HG03565 (cell line): ENCODE results near the gene BRAT1.

Experiments
- ATAC-seq: cut with Tn5 transposase; IDR thresholded peaks from one replicate; pipeline ENCODE4 v1.9.1; 2021; ENCODE audit warnings: mild to moderate bottlenecking, moderate library complexity; ENCODE audit not compliant: unreplicated experiment

BRAT1 gene

DNA sequence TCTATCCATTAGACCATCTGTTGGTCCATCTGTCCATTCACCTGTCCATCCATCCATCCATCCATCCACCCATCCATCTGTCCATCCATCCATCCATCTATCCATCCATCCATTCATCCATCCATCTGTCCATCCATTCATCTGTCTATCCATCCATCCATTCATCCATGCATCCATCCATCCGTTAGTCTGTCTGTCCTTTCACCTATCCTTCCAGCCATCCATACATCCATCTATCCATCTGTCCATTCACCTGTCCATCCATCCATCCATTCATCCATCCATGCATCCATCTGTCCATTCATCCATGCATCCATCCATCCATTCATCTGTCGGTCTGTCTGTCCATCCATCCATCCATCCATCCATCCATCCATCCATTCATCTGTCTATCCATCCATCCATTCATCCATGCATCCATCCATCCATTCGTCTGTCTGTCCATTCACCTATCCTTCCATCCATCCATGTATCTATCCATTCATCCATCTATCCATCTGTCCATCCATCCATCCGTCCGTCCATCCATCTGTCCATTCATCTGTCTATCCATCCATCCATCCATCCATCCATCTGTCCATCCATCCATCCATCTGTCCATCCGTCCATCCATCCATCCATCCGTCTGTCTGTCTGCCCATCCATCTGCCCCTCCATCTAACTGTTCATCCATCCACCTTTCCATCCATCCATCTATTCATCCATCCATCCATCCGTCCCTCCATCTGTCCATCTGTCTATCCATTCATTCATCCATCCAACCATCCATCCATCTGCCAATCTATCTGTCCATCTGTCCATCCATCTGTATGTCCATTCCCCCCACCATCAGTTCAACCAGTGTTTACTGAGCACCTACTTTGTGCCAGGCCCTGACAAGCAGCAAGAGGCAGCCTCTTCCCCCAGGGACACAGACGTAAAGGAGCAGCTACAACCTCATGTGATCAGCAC, 40.6 kb downstream of the BRAT1 start:
- ATAC-seq, result no peak

- ATAC-seq, result no peak
Observed at GRCh38 chr7:2513702-2514101, 41.6 kb downstream of the BRAT1 start.

- ATAC-seq, result no peak
Observed at GRCh38 chr7:2512713-2513112, 42.6 kb downstream of the BRAT1 start.

- no peak for ATAC-seq
Observed at GRCh38 chr7:2512179-2512661, 43.1 kb downstream of the BRAT1 start.

DNA sequence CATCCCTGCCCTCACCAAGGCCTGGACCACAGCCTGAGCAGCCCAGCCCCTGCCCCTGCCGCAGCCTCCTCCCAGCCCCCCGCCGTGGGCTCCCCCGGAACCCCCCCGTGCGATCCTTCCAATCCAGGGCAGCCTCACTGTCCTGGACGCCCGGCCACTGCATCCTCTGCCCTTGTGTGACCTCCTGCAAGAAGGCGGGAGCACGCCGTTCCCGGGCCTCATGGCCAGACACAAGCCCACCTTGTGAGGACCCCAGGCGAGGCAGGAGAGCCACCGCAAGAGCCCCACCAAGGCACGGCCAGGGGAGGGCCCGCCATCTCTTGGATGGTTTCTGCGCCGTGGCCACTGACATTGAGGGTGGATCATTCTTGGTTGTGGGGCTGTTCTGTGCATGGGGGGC, 43.6 kb downstream of the BRAT1 start:
- no peak for ATAC-seq

DNA sequence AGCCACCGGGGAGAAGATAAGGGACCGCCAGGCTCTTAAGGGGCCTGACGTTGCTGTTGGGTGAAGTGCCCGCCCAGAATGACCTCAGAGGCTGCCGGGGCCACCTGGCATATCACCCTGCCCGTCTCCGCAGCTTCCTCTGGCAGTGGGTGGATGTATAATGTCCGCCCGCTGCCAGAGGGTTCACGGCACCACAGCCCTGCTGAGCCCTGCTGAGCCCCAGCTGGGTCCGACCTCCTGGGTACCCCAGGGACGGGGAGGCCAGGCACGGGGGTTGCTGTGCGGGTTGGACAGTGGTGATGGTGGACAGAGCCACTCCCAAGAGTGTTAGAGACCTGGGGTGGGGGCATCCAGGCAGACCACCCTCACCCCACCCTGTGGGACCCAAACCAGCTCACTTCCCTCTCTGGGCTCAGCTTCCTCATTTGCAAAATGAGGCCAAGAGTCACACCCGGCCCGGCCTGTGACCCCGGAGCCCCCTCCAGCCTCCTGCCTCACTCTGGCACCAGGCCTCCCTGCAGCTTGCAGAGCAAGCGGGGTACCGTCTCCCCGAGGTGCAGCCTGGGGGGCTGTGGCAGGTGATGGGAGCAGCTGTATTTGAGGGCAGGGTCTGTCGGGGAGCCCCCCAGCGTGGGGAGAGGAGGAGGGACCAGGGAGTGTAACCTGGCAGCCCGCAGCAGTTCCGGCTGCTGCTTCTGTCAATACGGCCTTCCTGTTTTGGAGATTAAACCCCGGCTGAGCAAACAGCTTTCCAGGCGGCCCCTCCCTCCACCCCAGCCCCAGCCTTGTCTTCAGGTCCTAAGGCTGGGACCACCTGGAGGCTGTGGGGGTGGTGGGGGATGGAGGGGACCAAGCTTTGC, 44.2 kb downstream of the BRAT1 start:
- ATAC-seq, result no peak

GRCh38 chr7:2510130-2510776, 45.1 kb downstream of the BRAT1 start:
- no peak for ATAC-seq

- ATAC-seq, result no peak
Observed at GRCh38 chr7:2509298-2509906, 45.9 kb downstream of the BRAT1 start.

- no peak for ATAC-seq
Observed at GRCh38 chr7:2508327-2509215, 46.8 kb downstream of the BRAT1 start.

GRCh38 chr7:2507917-2508306, 47.4 kb downstream of the BRAT1 start:
- ATAC-seq, result no peak

DNA sequence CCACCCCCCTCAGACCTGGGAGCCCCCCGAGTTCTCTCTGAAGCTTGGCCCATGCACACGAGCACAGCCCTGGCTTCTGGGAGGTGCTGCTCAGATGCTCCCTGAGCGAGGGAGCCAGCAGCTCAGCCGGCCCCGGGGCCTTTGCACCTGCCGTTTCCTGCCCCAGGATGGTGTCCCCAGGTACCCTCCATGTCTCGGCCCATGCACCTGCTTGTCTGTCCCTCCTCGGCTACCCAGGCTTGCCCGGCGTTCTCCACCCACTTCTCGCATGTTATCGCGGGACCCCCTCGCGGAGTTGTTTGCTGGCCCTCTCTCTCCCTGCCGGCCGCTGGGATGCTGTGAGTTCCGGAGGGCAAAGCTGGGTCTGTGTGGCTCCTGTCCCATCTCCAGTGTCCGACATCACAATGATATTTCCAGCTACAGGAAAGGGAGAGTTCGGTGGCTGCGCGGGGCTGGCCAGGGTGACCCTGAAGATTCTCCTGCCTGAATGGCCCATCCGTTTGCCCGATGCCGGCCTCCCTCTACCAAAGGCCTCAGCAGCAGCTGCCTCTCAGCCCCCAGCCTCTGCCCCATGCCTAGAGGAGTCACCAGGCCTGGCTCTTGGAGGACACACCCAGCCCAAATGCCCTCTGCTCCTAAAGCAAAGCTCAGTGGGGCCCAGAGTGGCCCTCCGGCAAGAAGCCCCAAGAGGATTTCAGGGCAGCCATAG, 48.0 kb downstream of the BRAT1 start:
- ATAC-seq, result no peak

DNA sequence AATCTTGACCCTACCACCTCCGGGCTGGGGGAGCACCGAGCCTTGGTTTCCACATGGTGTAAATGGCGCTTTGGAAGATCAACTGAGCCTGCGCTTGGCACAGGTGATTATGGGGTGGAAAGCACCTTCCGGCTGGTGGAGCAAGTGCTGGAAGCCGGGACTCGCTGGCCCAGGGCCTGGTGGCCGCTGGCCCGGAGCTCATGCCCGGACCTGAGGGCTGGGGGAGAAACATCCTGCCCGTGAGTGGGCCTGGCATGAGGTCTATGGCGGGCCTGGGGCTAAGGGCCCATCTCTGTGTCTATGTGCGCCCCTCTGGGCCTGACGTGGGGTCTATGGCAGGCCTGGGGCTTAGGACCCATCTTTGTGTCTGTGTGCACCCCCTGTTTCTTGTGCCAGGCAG, 49.9 kb downstream of the BRAT1 start:
- ATAC-seq, result no peak

DNA sequence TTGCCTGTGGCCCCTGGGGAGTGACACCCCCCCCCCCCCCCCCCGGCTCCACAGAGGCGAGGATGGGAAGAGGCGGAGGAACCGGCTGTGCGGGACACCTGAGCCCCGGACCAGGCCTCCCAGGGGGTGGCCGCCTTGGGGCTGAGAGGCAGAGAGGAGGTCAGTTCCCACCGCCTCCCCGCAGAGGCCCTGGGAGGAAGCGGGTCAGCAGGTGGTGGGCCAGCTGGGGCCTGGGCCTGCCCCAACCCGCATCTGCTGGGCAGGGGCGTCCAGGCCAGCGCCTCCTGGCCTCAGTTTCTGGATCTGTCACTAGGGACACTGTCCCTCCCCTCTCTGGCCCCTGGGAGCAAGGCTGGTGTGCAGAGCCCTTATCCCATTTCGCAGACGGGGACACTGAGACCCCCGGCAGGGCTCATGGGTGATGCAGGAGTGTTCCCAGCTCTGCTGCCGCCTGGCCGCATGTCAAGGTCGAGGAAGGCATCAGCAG, 50.4 kb downstream of the BRAT1 start:
- ATAC-seq, result no peak

GRCh38 chr7:2504128-2504888, 51.0 kb downstream of the BRAT1 start:
- ATAC-seq, result no peak

DNA sequence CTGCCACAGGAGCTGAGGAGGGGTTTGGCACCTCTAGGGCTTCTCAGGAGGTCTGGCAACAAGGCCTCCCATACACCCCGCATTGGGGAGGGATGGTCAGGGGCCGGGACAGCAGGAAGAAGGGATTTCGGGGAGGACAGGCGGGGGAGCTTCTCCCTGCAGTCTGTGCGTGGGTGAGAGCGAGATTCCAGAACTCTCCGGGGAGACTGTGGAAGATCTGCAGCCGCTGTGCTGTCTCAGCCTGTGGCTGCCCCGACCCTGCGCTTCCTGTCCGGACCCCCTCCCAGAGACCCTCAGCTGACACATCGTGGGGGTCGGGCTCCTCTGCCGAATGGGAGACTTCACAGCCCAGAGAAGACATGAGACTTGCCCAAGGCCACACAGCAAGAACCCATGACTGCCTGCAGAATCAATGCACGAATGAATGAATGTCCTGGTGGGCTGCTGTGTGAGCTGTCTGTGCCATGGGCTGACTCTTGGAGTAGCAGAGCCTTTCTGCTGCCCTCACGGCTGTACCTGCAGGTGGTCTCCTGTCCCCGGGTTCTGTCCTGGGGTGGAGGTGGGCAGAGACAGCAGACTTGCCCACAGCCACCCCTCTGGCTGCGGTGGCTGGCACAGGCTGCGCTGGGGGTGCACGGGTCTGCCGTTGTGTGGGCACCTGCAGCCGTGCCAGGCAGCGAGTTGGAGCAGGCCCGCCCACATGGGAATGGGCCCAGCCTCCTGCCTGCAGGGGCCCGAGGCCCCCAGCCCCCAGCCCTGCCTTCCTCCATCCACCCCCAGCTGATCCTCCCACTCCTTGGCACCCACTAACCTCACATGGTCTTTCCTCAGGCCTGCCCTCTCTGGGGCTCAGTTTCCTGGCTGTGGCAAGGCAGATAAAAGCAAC, 52.0 kb downstream of the BRAT1 start:
- ATAC-seq, result no peak

GRCh38 chr7:2502647-2502966, 52.7 kb downstream of the BRAT1 start:
- ATAC-seq, result no peak

DNA sequence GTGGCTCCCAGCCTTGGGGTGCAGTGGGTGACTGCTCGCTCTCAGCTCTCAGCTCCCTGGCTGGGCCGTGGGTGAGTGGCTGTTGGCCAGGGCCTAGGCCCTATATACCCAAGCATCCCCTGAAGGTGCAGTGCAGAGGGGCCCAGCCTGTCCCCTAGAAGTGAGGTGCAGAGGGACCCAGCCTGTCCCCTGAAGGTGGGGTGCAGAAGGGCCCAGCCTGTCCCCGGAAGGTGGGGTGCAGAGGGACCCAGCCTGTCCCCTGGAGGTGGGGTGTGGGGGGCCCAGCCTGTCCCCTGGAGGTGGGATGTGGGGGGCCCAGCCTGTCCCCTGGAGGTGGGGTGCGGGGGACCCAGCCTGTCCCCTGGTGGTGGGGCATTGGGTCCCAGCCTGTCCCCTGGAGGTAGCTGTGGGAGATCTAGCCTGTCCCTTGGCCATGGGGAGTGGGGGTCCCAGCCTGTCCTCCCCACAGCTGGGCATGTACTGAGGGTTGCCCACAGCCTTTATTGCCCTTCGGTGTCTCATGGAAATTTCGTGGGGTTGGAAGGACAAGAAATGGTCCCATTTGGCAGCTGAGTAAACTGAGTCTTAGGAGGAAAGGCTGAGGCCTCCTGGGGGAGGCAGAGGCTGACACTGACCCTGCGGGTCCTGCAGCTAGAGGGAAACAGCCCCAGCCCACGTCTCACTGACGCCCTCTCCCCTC, 53.2 kb downstream of the BRAT1 start:
- no peak for ATAC-seq
